ENCODE data around the gene ST6GAL2. TPM values are rescaled to one million over a fixed set of nuclear protein-coding genes. Genes with fewer than 3 reads are reported as not detected.

ST6GAL2 gene
- total RNA-seq, 1 experiment from 2014 or later, result not detected

GRCh38 chr2:106840818-106841217 is 45.1 kb downstream of the ST6GAL2 start:
- DNase-seq (ENCODE audit: low read depth), result no peak
- in situ Hi-C loops (cut with HindIII; ENCODE audit: low pct_unique_long_range_greater_than_20kb, low sequenced_read_pairs), result no loop called here

- DNase-seq (ENCODE audit: low read depth), result no peak
- in situ Hi-C loops (cut with HindIII; ENCODE audit: low pct_unique_long_range_greater_than_20kb, low sequenced_read_pairs), result no loop called here
Measured at GRCh38 chr2:106839849-106840595, 45.9 kb downstream of the ST6GAL2 start.

- no peak for DNase-seq (ENCODE audit: low read depth)
- in situ Hi-C loops (cut with HindIII; ENCODE audit: low pct_unique_long_range_greater_than_20kb, low sequenced_read_pairs), result no loop called here
Measured at GRCh38 chr2:106833256-106833655, 52.7 kb downstream of the ST6GAL2 start.

- no peak for DNase-seq (ENCODE audit: low read depth)
- in situ Hi-C loops (cut with HindIII; ENCODE audit: low pct_unique_long_range_greater_than_20kb, low sequenced_read_pairs), result no loop called here
Measured at GRCh38 chr2:106831816-106832569, 54.0 kb downstream of the ST6GAL2 start.

GRCh38 chr2:106831241-106831640 is 54.7 kb downstream of the ST6GAL2 start:
- DNase-seq (ENCODE audit: low read depth), result no peak
- in situ Hi-C loops (cut with HindIII; ENCODE audit: low pct_unique_long_range_greater_than_20kb, low sequenced_read_pairs), result no loop called here

GRCh38 chr2:106830191-106830590 is 55.8 kb downstream of the ST6GAL2 start:
- in situ Hi-C loops (cut with HindIII; ENCODE audit: low pct_unique_long_range_greater_than_20kb, low sequenced_read_pairs), result no loop called here
- DNase-seq (ENCODE audit: low read depth), result no peak

- in situ Hi-C loops (cut with HindIII; ENCODE audit: low pct_unique_long_range_greater_than_20kb, low sequenced_read_pairs), result no loop called here
- no peak for DNase-seq (ENCODE audit: low read depth)
Measured at GRCh38 chr2:106828119-106828518, 57.8 kb downstream of the ST6GAL2 start.

- in situ Hi-C loops (cut with HindIII; ENCODE audit: low pct_unique_long_range_greater_than_20kb, low sequenced_read_pairs), result no loop called here
- no peak for DNase-seq (ENCODE audit: low read depth)
Measured at GRCh38 chr2:106827158-106827557, 58.8 kb downstream of the ST6GAL2 start.

- in situ Hi-C loops (cut with HindIII; ENCODE audit: low pct_unique_long_range_greater_than_20kb, low sequenced_read_pairs), result no loop called here
- peak; percentile 6 for DNase-seq (ENCODE audit: low read depth)
Measured at GRCh38 chr2:106825161-106825560, 60.8 kb downstream of the ST6GAL2 start.

- in situ Hi-C loops (cut with HindIII; ENCODE audit: low pct_unique_long_range_greater_than_20kb, low sequenced_read_pairs), result no loop called here
- DNase-seq (ENCODE audit: low read depth), result no peak
Measured at GRCh38 chr2:106816974-106817373, 69.0 kb downstream of the ST6GAL2 start.

GRCh38 chr2:106812841-106813240 is 73.1 kb downstream of the ST6GAL2 start:
- no peak for DNase-seq (ENCODE audit: low read depth)
- in situ Hi-C loops (cut with HindIII; ENCODE audit: low pct_unique_long_range_greater_than_20kb, low sequenced_read_pairs), result no loop called here

- in situ Hi-C loops (cut with HindIII; ENCODE audit: low pct_unique_long_range_greater_than_20kb, low sequenced_read_pairs), result no loop called here
Measured at GRCh38 chr2:106812383-106812782, 73.6 kb downstream of the ST6GAL2 start.

GRCh38 chr2:106805716-106806115 is 80.3 kb downstream of the ST6GAL2 start:
- no peak for DNase-seq (ENCODE audit: low read depth)

More at GRCh38 chr2:106812383-106812782, 73.6 kb downstream of the ST6GAL2 start:
- DNase-seq (ENCODE audit: low read depth), result no peak

GRCh38 chr2:106804161-106804560 is 81.8 kb downstream of the ST6GAL2 start:
- no peak for DNase-seq (ENCODE audit: low read depth)
- in situ Hi-C loops (cut with HindIII; ENCODE audit: low pct_unique_long_range_greater_than_20kb, low sequenced_read_pairs), result no loop called here

More at GRCh38 chr2:106805716-106806115, 80.3 kb downstream of the ST6GAL2 start:
- in situ Hi-C loops (cut with HindIII; ENCODE audit: low pct_unique_long_range_greater_than_20kb, low sequenced_read_pairs), result no loop called here

- in situ Hi-C loops (cut with HindIII; ENCODE audit: low pct_unique_long_range_greater_than_20kb, low sequenced_read_pairs), result no loop called here
- no peak for DNase-seq (ENCODE audit: low read depth)
Measured at GRCh38 chr2:106800976-106801655, 84.9 kb downstream of the ST6GAL2 start.

- in situ Hi-C loops (cut with HindIII; ENCODE audit: low pct_unique_long_range_greater_than_20kb, low sequenced_read_pairs), result no loop called here
- no peak for DNase-seq (ENCODE audit: low read depth)
Measured at GRCh38 chr2:106800180-106800579, 85.8 kb downstream of the ST6GAL2 start.

- DNase-seq (ENCODE audit: low read depth), result no peak
- in situ Hi-C loops (cut with HindIII; ENCODE audit: low pct_unique_long_range_greater_than_20kb, low sequenced_read_pairs), result no loop called here
Measured at GRCh38 chr2:106798826-106799552, 87.0 kb downstream of the ST6GAL2 start.

GRCh38 chr2:106797494-106797893 is 88.5 kb downstream of the ST6GAL2 start:
- in situ Hi-C loops (cut with HindIII; ENCODE audit: low pct_unique_long_range_greater_than_20kb, low sequenced_read_pairs), result no loop called here
- DNase-seq (ENCODE audit: low read depth), result no peak
